ENCODE measurements around the gene ZNF358.

Gene ZNF358

GRCh38 chr19:7524992-7525739 lies 9.3 kb downstream of the ZNF358 start:
- no peaks in the 10 kb centered on the region for H3K9me3 ChIP-seq (replicated peaks in 1 of 11)
- peak overlapping the region in 2 of 11 experiments; percentile 92 to 97; a peak in 3 of 22 replicates for H3K4me2 ChIP-seq
- H3K4me1 ChIP-seq = peaks cover 17 to 62% (median 22%) of the 10 kb centered on the region in 10 experiments
- H4K20me1 ChIP-seq = peaks cover 0 to 38% (median 0%) of the 10 kb centered on the region in 11 experiments; a peak in 5 of 22 replicates
- no peaks in the 10 kb centered on the region for H3K27me3 ChIP-seq
- H3K36me3 ChIP-seq = peaks cover 5 to 69% (median 43%) of the 10 kb centered on the region in 11 experiments; a peak in 21 of 22 replicates
- TF ChIP-seq Cebpa-rat (IDR thresholded peaks at IDR 0.05) = no peak
- no peak overlapping the region for H3K9ac ChIP-seq
- no peak overlapping the region for H3K4me3 ChIP-seq
- no peak overlapping the region for H3K27ac ChIP-seq

GRCh38 chr19:7526059-7526929 lies 10.4 kb downstream of the ZNF358 start:
- Histone ChIP-seq H3K4me3 (no peak overlapping the region), H3K36me3 (peaks cover 4 to 74% (median 50%) of the 10 kb centered on the region in 11 experiments; a peak in 17 of 22 replicates), H3K27ac (no peak overlapping the region), H4K20me1 (peaks cover 0 to 41% (median 0%) of the 10 kb centered on the region in 11 experiments; a peak in 5 of 22 replicates), H3K9me3 (replicated peaks in 1 of 11) (no peaks in the 10 kb centered on the region), H3K4me2 (peak overlapping the region in 2 of 11 experiments; percentile 62 to 74; a peak in 3 of 22 replicates), H3K9ac (peak overlapping the region in 1 of 11 experiments; percentile 50; a peak in 1 of 22 replicates), H3K4me1 (peaks cover 17 to 59% (median 22%) of the 10 kb centered on the region in 10 experiments), H3K27me3 (no peaks in the 10 kb centered on the region)
- TF ChIP-seq Cebpa-rat (IDR thresholded peaks at IDR 0.05) = no peak

- H3K9me3 ChIP-seq (replicated peaks in 1 of 11) = no peaks in the 10 kb centered on the region
- H3K36me3 ChIP-seq = peaks cover 4 to 88% (median 56%) of the 10 kb centered on the region in 11 experiments; a peak in 17 of 22 replicates
- peak overlapping the region in 4 of 11 experiments; percentile 15 to 50 (median 18); a peak in 3 of 22 replicates for H3K9ac ChIP-seq
- H3K27me3 ChIP-seq = no peaks in the 10 kb centered on the region
- no peak for TF ChIP-seq Cebpa-rat (IDR thresholded peaks at IDR 0.05)
- peaks cover 10 to 51% (median 14%) of the 10 kb centered on the region in 10 experiments for H3K4me1 ChIP-seq
- H3K4me2 ChIP-seq = peak overlapping the region in 3 of 11 experiments; percentile 62 to 74 (median 63); a peak in 6 of 22 replicates
- H3K4me3 ChIP-seq = no peak overlapping the region
- peaks cover 0 to 41% (median 0%) of the 10 kb centered on the region in 11 experiments; a peak in 5 of 22 replicates for H4K20me1 ChIP-seq
- H3K27ac ChIP-seq = peak overlapping the region in 2 of 11 experiments; percentile 10 to 16; a peak in 3 of 22 replicates
Measured at GRCh38 chr19:7527516-7528191, 11.8 kb downstream of the ZNF358 start.

- no peak overlapping the region for H3K4me3 ChIP-seq
- H3K9me3 ChIP-seq (replicated peaks in 1 of 11) = no peaks in the 10 kb centered on the region
- H3K27ac ChIP-seq = peak overlapping the region in 2 of 11 experiments; percentile 10 to 16; a peak in 1 of 22 replicates
- H3K27me3 ChIP-seq = no peaks in the 10 kb centered on the region
- H3K4me1 ChIP-seq = peaks cover 6 to 55% (median 12%) of the 10 kb centered on the region in 10 experiments
- H3K9ac ChIP-seq = peak overlapping the region in 2 of 11 experiments; percentile 17 to 50; a peak in 1 of 22 replicates
- peak overlapping the region in 2 of 11 experiments; percentile 62 to 74; a peak in 3 of 22 replicates for H3K4me2 ChIP-seq
- peaks cover 4 to 93% (median 61%) of the 10 kb centered on the region in 11 experiments; a peak in 17 of 22 replicates for H3K36me3 ChIP-seq
- TF ChIP-seq Cebpa-rat (IDR thresholded peaks at IDR 0.05) = no peak
- peaks cover 0 to 41% (median 0%) of the 10 kb centered on the region in 11 experiments; a peak in 5 of 22 replicates for H4K20me1 ChIP-seq
Measured at GRCh38 chr19:7528192-7528519, 12.3 kb downstream of the ZNF358 start.

- no peaks in the 10 kb centered on the region for H3K9me3 ChIP-seq (replicated peaks in 1 of 11)
- peaks cover 5 to 55% (median 12%) of the 10 kb centered on the region in 10 experiments; a peak in 19 of 20 replicates for H3K4me1 ChIP-seq
- 0 out of 22 replicates have a peak overlapping the region, but pooled peaks of 1 of the 11 experiments have one; percentile 50 for H3K9ac ChIP-seq
- no peak for TF ChIP-seq Cebpa-rat (IDR thresholded peaks at IDR 0.05)
- no peaks in the 10 kb centered on the region for H3K27me3 ChIP-seq
- no peak overlapping the region; a peak in 1 of 22 replicates for H3K27ac ChIP-seq
- H4K20me1 ChIP-seq = peaks cover 0 to 38% (median 0%) of the 10 kb centered on the region in 11 experiments; a peak in 5 of 22 replicates
- H3K4me3 ChIP-seq = no peak overlapping the region
- peaks cover 4 to 97% (median 63%) of the 10 kb centered on the region in 11 experiments; a peak in 17 of 22 replicates for H3K36me3 ChIP-seq
- H3K4me2 ChIP-seq = no peak overlapping the region; a peak in 1 of 22 replicates
Measured at GRCh38 chr19:7528522-7529245, 12.8 kb downstream of the ZNF358 start.

- Histone ChIP-seq H3K9ac (no peak overlapping the region), H3K9me3 (replicated peaks in 1 of 11) (no peaks in the 10 kb centered on the region), H3K27ac (no peak overlapping the region), H3K36me3 (peaks cover 4 to 94% (median 63%) of the 10 kb centered on the region in 11 experiments; a peak in 17 of 22 replicates), H4K20me1 (peaks cover 0 to 33% (median 0%) of the 10 kb centered on the region in 11 experiments; a peak in 4 of 22 replicates), H3K27me3 (no peaks in the 10 kb centered on the region), H3K4me3 (no peak overlapping the region), H3K4me2 (no peak overlapping the region), H3K4me1 (peaks cover 6 to 50% (median 10%) of the 10 kb centered on the region in 10 experiments; a peak in 18 of 20 replicates)
- TF ChIP-seq Cebpa-rat (IDR thresholded peaks at IDR 0.05) = no peak
Measured at GRCh38 chr19:7529246-7529600, 13.3 kb downstream of the ZNF358 start.

- no peak for TF ChIP-seq Cebpa-rat (IDR thresholded peaks at IDR 0.05)
- peaks cover 6 to 44% (median 16%) of the 10 kb centered on the region in 10 experiments; a peak in 18 of 20 replicates for H3K4me1 ChIP-seq
- no peak overlapping the region for H3K27ac ChIP-seq
- peaks cover 0 to 27% (median 0%) of the 10 kb centered on the region in 11 experiments; a peak in 4 of 22 replicates for H4K20me1 ChIP-seq
- H3K36me3 ChIP-seq = peaks cover under 1 to 87% (median 63%) of the 10 kb centered on the region in 11 experiments; a peak in 17 of 22 replicates
- H3K4me3 ChIP-seq = no peak overlapping the region
- no peak overlapping the region for H3K4me2 ChIP-seq
- no peak overlapping the region for H3K9ac ChIP-seq
- no peaks in the 10 kb centered on the region for H3K27me3 ChIP-seq
- H3K9me3 ChIP-seq (replicated peaks in 1 of 11) = no peaks in the 10 kb centered on the region
Measured at GRCh38 chr19:7529610-7530490, 13.9 kb downstream of the ZNF358 start.
